HCT116 (cell line): ENCODE measurements around the gene ALK. TPM values are rescaled to one million over a fixed set of nuclear protein-coding genes. Genes with fewer than 3 reads are reported as not detected.
A peak's percentile ranks its signal among the peaks of the same experiment; 100 is the strongest.

Experiments used
- ATAC-seq: fragments of 200-7000 bp; cut with Tn5 transposase; 2 replicates; pipeline ENCODE4 v1.9.1; 2020; ENCODE audit warnings: mild to moderate bottlenecking, moderate library complexity
- BruUV-seq: library from RNA; stranded (reverse); fragments of 400-500 nt; replicated peaks from 2 replicates; lab custom pipeline; 2021; lab: Mats Ljungman, UMichigan
- CTCF ChIA-PET: fragments of 300-600 bp; sonication (Branson Sonifier 250); formaldehyde crosslinking; loops from one replicate; lab custom pipeline; 2021; ENCODE audit warnings: antibody characterized with exemption; lab: Charles Lee
- POLR2A ChIA-PET: fragments of 300-600, 350-600 bp; sonication (Branson Sonifier 250); formaldehyde crosslinking; loops from one replicate; lab custom pipeline; 2021; ENCODE audit warnings: antibody characterized with exemption; lab: Charles Lee
- RAD21 ChIA-PET, 2 experiments: fragments of 300-600 bp; sonication (Branson Sonifier 250); formaldehyde crosslinking; loops; one replicate each; lab custom pipeline; 2023; ENCODE audit warnings: low total read pairs in 2 of 2; ENCODE audit not compliant: uncharacterized antibody in 2 of 2, unreplicated experiment in 2 of 2, low non-redundant PET in 1 of 2; lab: Charles Lee
- DNase-seq: peaks from one replicate; pipeline ENCODE4 v3.0.0-alpha.2; 2010; ENCODE audit warnings: low read depth, low spot score
- H2AFZ ChIP-seq: fragments of 200-600 bp; shearing (Covaris generic), sonication (generic); 2 replicates; pipeline ENCODE4 v1.6.1; 2017; ENCODE audit warnings: low read depth, mixed run types, mixed read lengths, antibody characterized with exemption, low read length; ENCODE audit not compliant: poor library complexity, severe bottlenecking
- H3K27ac ChIP-seq: 2 replicates; pipeline ENCODE4 v1.5.1; 2012; ENCODE audit warnings: low read depth, low read length
- H3K27me3 ChIP-seq: fragments of 200-600 bp; sonication (generic); 2 replicates; pipeline ENCODE4 v1.6.1; 2016; ENCODE audit warnings: mixed run types, low read length, mixed read lengths; ENCODE audit not compliant: insufficient read depth
- H3K36me3 ChIP-seq, 2 experiments: fragments of 200-500 bp in 1 of 2; fragments of 200-600 bp in 1 of 2; sonication (Bioruptor generic) in 1 of 2; sonication (generic) in 1 of 2; 2 replicates each; pipeline versions ENCODE4 v1.5.1 to v1.6.1; 2014 to 2016; ENCODE audit warnings: low read length in 2 of 2, inconsistent platforms in 1 of 2, mixed read lengths in 1 of 2, mixed run types in 1 of 2; ENCODE audit not compliant: insufficient read depth in 2 of 2, control insufficient read depth in 1 of 2
- H3K4me1 ChIP-seq, 2 experiments: fragments of 200-600 bp in 1 of 2; sonication (generic) in 1 of 2; 2 replicates each; pipeline versions ENCODE4 v1.5.1 to v1.6.1; 2012 to 2017; ENCODE audit warnings: low read length in 2 of 2, inconsistent platforms in 1 of 2, mild to moderate bottlenecking in 1 of 2, mixed read lengths in 1 of 2, mixed run types in 1 of 2, moderate library complexity in 1 of 2; ENCODE audit not compliant: insufficient read depth in 2 of 2, control insufficient read depth in 1 of 2
- H3K4me2 ChIP-seq: fragments of 200-600 bp; sonication (generic); 2 replicates; pipeline ENCODE4 v1.6.1; 2017; ENCODE audit warnings: mixed run types, low read length, mixed read lengths
- H3K4me3 ChIP-seq, 2 experiments: fragments of 200-600 bp in 1 of 2; sonication (generic) in 1 of 2; replicated peaks in 1 of 2; 2 replicates each; pipeline ENCODE4 v1.5.1; 2011 to 2016; ENCODE audit warnings: low read length in 2 of 2, control low read depth in 1 of 2, low read depth in 1 of 2, mild to moderate bottlenecking in 1 of 2, mixed read lengths in 1 of 2, mixed run types in 1 of 2
- H3K79me2 ChIP-seq: fragments of 200-600 bp; sonication (generic); 2 replicates; pipeline ENCODE4 v1.6.1; 2017; ENCODE audit warnings: mild to moderate bottlenecking, mixed run types, low read length, moderate library complexity, mixed read lengths; ENCODE audit not compliant: insufficient read depth
- H3K9ac ChIP-seq: fragments of 200-600 bp; sonication (generic); 2 replicates; pipeline ENCODE4 v1.6.1; 2016; ENCODE audit warnings: low read length, mixed read lengths
- H3K9me2 ChIP-seq: fragments of 200-600 bp; sonication (generic), shearing (Covaris generic); 2 replicates; pipeline ENCODE4 v1.6.1; 2017; ENCODE audit warnings: mixed run types, mild to moderate bottlenecking, moderate library complexity; ENCODE audit not compliant: insufficient read depth
- H3K9me3 ChIP-seq, 2 experiments: fragments of 200-500 bp in 1 of 2; fragments of 200-600 bp in 1 of 2; sonication (Bioruptor generic) in 1 of 2; sonication (generic) in 1 of 2; 2 replicates each; pipeline ENCODE4 v1.6.1; 2014 to 2017; ENCODE audit warnings: low read length in 2 of 2, mixed read lengths in 2 of 2, inconsistent platforms in 1 of 2, low read depth in 1 of 2, mild to moderate bottlenecking in 1 of 2, mixed run types in 1 of 2, moderate library complexity in 1 of 2; ENCODE audit not compliant: control insufficient read depth in 1 of 2, insufficient read depth in 1 of 2
- H4K20me1 ChIP-seq: fragments of 200-600 bp; sonication (generic), shearing (Covaris generic); 2 replicates; pipeline ENCODE4 v1.6.1; 2017; ENCODE audit warnings: mixed run types, mild to moderate bottlenecking, moderate library complexity; ENCODE audit not compliant: insufficient read depth
- ATF3 ChIP-seq: IDR thresholded peaks from 2 replicates; pipeline ENCODE4 v1.6.1; 2012
- CEBPB ChIP-seq: IDR thresholded peaks from 2 replicates; pipeline ENCODE4 v1.6.1; 2012; ENCODE audit warnings: low read depth
- CTCF ChIP-seq, 3 experiments: fragments of 200-600 bp in 1 of 3; sonication (generic) in 1 of 3; IDR thresholded peaks in 2 of 3; conservative IDR thresholded peaks in 1 of 3; 2 replicates each; pipeline ENCODE4 v1.5.1; 2012 to 2017; ENCODE audit warnings: low read depth in 2 of 3, low read length in 2 of 3, antibody characterized with exemption in 1 of 3, borderline replicate concordance in 1 of 3, control low read depth in 1 of 3, mild to moderate bottlenecking in 1 of 3, mixed read lengths in 1 of 3, mixed run types in 1 of 3, moderate library complexity in 1 of 3; ENCODE audit not compliant: insufficient read depth in 1 of 3
- JUND ChIP-seq: IDR thresholded peaks from 2 replicates; pipeline ENCODE4 v1.6.1; 2012
- RAD21 ChIP-seq: IDR thresholded peaks from 2 replicates; pipeline ENCODE4 v1.6.1; 2012; ENCODE audit warnings: low read depth, mild to moderate bottlenecking
- ZNF274 ChIP-seq: fragments of 200-500 bp; sonication (Bioruptor generic); IDR thresholded peaks from 2 replicates; pipeline ENCODE4 v1.6.1; 2014; ENCODE audit warnings: mild to moderate bottlenecking, low read depth, low read length, inconsistent platforms
- intact Hi-C: fragments of 100-400 bp; cut with micrococcal nuclease; formaldehyde crosslinking; loops from 2 replicates; pipeline ENCODE4 v1.10.0; 2022
- total RNA-seq: library from RNA; stranded (reverse); gene quantifications from one replicate; pipeline ENCODE4 v1.2.1, GENCODE V29; 2021; ENCODE audit not compliant: unreplicated experiment

Gene ALK
- total RNA-seq, 1 experiment from 2014 or later: not detected

GRCh38 chr2:29215739-29216608 is 705.4 kb downstream of the ALK start:
- no peak overlapping the region for H2AFZ ChIP-seq
- no peak overlapping the region for H3K4me2 ChIP-seq
- no peaks in the 10 kb centered on the region for H4K20me1 ChIP-seq
- no peaks in the 10 kb centered on the region for H3K27me3 ChIP-seq
- 0 out of 2 replicates have a peak, but pooled peaks have one; percentile 16 for ATAC-seq
- no peak overlapping the region for H3K27ac ChIP-seq
- no peaks in the 10 kb centered on the region for H3K79me2 ChIP-seq
- TF ChIP-seq ATF3 (no peak), CTCF (IDR thresholded peaks at IDR 0.05 in 2 of 3, conservative IDR thresholded peaks at IDR 0.05 in 1 of 3; ENCODE audit: borderline replicate concordance in 1 of 3, insufficient read depth in 1 of 3, low read depth in 2 of 3, low read length in 2 of 3) (no peak), JUND (no peak), RAD21 (no peak), CEBPB (no peak), ZNF274 (no peak)
- intact Hi-C loops: no loop called here
- no peaks in the 10 kb centered on the region for H3K4me1 ChIP-seq
- no TSS peak for BruUV-seq
- no peaks in the 10 kb centered on the region for H3K9me2 ChIP-seq
- no peak overlapping the region for H3K4me3 ChIP-seq
- no peak for DNase-seq
- no peak overlapping the region for H3K9ac ChIP-seq
- ChIA-PET POLR2A (no interaction called here), RAD21 (no interaction called here), CTCF (no interaction called here)
- H3K9me3 ChIP-seq: no peaks in the 10 kb centered on the region
- no peaks in the 10 kb centered on the region for H3K36me3 ChIP-seq

- Histone ChIP-seq H2AFZ (no peak overlapping the region), H3K36me3 (no peaks in the 10 kb centered on the region), H3K4me2 (no peak overlapping the region), H4K20me1 (no peaks in the 10 kb centered on the region), H3K9me2 (no peaks in the 10 kb centered on the region), H3K27ac (no peak overlapping the region), H3K4me3 (no peak overlapping the region), H3K9ac (no peak overlapping the region), H3K9me3 (no peaks in the 10 kb centered on the region), H3K27me3 (no peaks in the 10 kb centered on the region), H3K4me1 (no peaks in the 10 kb centered on the region), H3K79me2 (no peaks in the 10 kb centered on the region)
- POLR2A ChIA-PET: no interaction called here
- BruUV-seq: no TSS peak
- intact Hi-C loops: no loop called here
- CTCF ChIA-PET: no interaction called here
- DNase-seq: no peak
- RAD21 ChIA-PET: no interaction called here
- TF ChIP-seq CEBPB: no peak
- no peak for ATAC-seq
These were observed 706.3 kb downstream of the ALK start for GRCh38 chr2:29215073-29215472.
